GM13976 (cell line): ENCODE results near the gene PAK1.

Experiments
- DNase-seq: peaks from one replicate; pipeline ENCODE4 v3.0.0; 2012; ENCODE audit warnings: low spot score
- in situ Hi-C: fragments of 300-500 bp; cut with MboI; formaldehyde crosslinking; loops from one replicate; pipeline ENCODE4 v1.12.0; 2022; ENCODE audit warnings: low sequenced_read_pairs, mixed read lengths, inconsistent platforms; ENCODE audit not compliant: unreplicated experiment
- TF ChIP-seq, protein P1 (sequence below): IDR thresholded peaks from 2 replicates; pipeline ENCODE4 v1.5.1; 2012; ENCODE audit warnings: borderline replicate concordance, mild to moderate bottlenecking; ENCODE audit not compliant: insufficient read depth; ENCODE audit errors: extremely low read depth, missing control alignments, control extremely low read depth

PAK1 gene

GRCh38 chr11:77422687-77423086, 51.2 kb downstream of the PAK1 start:
- TF ChIP-seq, protein P1, sequence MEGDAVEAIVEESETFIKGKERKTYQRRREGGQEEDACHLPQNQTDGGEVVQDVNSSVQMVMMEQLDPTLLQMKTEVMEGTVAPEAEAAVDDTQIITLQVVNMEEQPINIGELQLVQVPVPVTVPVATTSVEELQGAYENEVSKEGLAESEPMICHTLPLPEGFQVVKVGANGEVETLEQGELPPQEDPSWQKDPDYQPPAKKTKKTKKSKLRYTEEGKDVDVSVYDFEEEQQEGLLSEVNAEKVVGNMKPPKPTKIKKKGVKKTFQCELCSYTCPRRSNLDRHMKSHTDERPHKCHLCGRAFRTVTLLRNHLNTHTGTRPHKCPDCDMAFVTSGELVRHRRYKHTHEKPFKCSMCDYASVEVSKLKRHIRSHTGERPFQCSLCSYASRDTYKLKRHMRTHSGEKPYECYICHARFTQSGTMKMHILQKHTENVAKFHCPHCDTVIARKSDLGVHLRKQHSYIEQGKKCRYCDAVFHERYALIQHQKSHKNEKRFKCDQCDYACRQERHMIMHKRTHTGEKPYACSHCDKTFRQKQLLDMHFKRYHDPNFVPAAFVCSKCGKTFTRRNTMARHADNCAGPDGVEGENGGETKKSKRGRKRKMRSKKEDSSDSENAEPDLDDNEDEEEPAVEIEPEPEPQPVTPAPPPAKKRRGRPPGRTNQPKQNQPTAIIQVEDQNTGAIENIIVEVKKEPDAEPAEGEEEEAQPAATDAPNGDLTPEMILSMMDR, result no peak
- in situ Hi-C loops, result no loop called here
- DNase-seq, result no peak

DNA sequence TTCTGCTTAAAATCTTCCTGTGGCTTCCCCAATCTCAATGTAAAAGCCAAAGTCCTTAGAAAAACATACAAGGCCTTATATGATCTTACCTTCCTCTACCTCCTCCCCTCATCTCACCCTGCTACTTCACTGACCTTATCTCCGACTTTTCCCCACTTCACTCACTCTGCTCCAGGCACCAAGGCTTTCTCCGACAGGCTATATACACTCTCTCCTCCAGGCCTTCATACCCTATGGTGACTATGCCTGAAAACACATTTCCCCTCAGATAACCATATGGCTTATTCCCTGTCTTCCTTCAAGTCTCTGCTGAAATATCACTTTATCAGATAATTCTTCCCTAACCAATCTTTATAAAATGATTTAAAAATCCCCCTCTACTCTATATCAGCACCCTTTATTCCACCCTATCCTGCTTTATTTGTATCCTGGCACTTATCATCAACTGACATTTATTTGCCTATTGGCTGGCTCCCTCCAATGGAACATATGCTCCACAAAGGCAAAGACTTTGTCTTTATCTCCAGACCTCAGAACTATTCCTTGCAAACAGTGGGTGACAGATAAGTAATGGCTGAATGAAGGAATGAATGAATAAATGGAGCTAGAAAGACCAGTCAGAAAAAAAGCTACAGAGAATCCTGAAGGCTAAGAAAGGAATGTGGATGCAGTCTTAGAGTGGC, 52.7 kb downstream of the PAK1 start:
- in situ Hi-C loops, result no loop called here
- TF ChIP-seq, protein P1, result no peak

DNA sequence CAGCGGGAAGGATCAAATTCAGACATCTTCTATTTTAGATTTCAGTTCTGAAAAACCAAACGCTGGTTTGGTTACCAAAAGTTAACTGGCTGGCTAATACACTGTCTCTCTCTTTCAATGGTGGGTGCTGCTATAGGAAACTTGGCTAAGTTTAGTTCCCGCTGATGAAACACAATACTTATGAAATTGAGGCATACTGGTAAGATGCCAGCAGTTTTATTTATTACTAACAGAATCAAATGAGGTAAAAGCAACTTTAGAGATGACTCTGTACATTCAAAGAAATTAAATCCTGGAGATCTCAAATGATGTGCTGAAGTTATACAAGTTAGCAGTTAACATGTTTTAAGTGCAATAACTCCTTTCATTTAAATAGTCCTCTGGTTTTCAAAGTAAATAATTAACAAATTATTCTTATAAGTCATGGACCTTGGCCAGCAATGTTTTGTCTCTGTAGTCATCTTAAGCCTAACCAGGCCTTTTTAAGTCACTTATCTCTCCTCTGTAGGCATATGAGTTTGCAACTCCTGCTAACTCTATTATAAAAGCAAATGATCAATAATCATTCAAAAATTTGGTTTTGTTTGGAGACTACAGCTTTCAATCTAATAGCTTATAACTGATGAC, 54.8 kb downstream of the PAK1 start:
- DNase-seq, result no peak
- TF ChIP-seq, protein P1, result no peak
- in situ Hi-C loops, result no loop called here

More for the DNA sequence above, 52.7 kb downstream of the PAK1 start:
- no peak for DNase-seq

GRCh38 chr11:77418155-77418970, 55.5 kb downstream of the PAK1 start:
- in situ Hi-C loops, result no loop called here
- peak; percentile 37 for DNase-seq
- TF ChIP-seq, protein P1, result no peak

DNA sequence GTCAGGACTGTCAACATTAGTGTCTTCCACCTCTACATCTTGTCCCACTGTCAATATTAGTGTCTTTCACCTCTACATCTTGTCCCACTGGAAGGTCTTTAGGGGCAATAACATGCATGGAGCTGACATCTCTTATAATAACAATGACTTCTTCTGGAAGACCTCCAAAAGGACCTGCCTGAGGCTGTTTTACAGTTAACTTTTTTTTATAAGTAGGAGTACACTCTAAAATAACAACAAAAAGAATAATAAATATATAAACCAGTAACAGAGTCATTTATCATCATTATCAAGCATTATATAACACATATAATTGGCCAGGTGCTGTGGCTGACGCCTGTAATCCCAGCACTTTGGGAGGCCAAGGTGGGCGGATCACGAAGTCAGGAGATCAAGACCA, 57.5 kb downstream of the PAK1 start:
- no peak for DNase-seq
- in situ Hi-C loops, result no loop called here
- TF ChIP-seq, protein P1, result no peak

DNA sequence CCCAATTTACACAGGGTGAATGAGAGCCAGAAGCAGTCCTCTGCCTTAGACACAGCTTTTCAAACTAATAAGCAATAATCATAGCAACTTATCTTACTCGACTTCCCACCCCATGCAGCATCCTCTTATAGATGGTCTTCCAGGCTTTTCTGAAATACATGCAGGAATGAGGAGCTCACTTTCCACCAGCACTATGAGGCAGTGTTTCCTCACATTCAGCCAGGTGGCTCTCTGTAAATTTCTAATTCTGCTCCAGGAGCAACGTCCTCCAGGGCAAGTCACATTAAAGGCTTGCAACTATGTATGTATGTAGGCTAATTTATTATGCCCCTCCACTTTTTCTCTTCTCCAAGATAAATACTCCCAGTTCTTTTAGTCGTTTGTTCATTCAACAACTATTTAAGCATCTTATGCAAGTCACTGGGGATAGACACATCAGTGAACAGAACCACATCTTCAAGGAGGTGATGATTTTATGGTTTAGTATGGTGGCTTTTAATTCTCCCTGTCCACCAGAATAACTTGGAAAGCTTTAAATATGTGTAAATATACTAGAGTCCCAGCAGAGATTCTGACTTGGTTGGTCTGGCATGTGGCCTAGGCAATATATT, 59.9 kb downstream of the PAK1 start:
- TF ChIP-seq, protein P1, result no peak
- DNase-seq, result no peak
- in situ Hi-C loops, result no loop called here
